UCSD-AML1 (cell line): ENCODE data around the gene LOXL1.

Experiments
- DNase-seq: peaks from one replicate; lab custom pipeline; 2025; ENCODE audit not compliant: unreplicated experiment; lab: John Stamatoyannopoulos, UW

LOXL1 gene

GRCh38 chr15:73921254-73921925, 4.9 kb upstream of the LOXL1 start:
- no peak for DNase-seq

GRCh38 chr15:73922186-73923151, 3.8 kb upstream of the LOXL1 start:
- DNase-seq, result peak; percentile 70

DNA sequence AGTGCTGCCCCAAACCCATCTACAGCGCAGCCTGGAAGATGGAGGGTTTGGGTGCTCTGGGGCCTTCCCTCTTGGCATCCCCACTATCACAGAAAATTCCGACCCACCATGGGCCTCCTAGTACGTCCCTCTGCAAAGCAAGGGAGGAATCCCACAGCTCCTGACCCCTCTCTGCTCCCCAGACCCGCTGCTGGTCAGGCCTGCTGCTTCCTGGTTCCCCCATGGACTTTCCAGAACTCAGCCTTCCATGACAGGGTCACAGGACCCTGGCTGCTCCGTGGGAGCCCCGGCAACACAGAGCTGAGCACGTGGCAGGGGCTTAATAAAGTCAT, 3.1 kb upstream of the LOXL1 start:
- no peak for DNase-seq

DNA sequence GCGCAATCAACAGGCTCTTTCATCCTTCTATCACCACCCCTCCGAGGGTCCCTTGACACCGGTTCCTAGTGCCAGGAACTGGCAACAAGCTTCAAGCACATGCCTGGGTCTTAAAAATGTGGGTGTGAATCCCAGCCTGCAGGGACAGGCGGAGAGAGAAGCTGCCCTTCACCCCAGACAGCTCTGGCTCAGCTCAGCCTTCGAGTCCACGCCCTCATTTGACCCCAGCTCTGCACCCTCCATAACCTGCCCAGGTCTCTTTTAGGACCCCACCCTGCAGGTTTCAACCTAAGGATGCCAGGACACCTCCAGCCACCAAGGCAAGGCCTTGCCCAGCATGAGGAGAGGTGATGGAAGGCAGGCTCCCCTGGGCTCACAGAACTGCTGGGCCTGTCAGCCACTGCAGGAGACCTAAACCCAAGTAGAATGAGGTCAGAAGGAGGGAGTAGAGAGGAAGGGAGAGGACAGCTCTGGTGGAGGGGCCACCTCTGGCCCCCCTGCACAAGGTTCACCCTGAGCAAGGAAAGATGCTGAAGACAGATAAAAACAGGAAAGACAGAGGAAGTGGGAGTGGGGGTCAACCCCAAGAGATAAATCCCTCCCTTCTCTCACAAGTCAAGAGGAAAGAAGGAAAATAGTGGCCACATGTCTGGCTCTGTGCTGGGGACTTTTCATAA, 2.6 kb upstream of the LOXL1 start:
- peak; percentile 54 for DNase-seq

DNA sequence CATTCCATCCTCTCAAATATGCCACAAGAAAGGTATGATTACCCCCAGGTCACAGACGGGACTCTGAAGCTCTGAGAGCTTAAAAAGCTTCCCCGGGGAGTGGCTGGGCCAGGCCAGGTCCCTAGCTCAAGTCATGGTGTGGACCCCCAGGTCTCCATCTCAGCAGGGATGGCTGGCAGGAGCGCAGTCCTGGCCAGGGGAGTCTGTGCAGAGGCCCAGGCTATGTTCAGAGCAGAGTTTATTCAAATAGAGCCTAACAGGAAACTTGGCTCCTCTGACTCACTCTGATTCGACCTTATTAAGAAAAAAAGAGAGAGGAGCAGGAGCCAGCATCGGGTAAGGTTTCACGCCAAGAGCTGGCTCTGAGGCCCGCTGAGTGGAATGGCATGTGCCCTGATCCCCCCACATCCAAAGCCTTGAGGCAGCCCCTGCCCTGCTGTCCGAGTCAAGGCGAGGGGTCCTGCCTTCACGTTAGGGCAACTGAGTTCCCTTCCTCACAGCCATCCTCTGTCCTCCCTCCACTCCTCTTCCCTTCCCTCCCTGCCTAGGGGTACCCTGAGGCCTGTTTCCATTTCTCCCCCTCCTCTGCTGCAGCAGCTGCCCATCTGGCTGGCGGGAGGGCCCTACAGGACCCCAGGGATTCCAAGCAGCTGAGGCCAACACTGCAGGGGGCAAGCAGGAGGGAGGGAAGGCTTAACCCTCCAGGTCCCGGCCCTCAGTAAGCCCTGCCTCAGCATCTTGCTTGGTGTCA, 1.9 kb upstream of the LOXL1 start:
- DNase-seq, result peak; percentile 54

DNA sequence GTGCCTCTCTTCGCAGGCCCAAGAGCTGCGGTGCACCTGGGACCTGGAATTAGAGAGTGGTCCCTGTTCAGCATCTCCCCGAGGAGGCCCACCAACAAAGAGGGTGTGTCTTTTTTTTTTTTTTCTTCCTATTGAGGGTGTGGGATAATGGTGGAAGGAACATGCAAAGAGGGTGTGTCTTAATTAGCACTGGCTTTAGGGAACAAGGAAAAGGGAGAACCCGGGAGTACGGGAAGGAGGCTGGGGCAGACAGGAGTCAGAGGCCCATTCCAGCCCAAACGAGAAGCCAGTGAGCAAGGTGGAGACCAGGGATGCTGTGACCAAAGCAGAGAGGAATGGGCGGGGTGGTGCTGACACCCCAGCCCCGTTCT, 429 bp upstream of the LOXL1 start:
- no peak for DNase-seq

GRCh38 chr15:73927003-73927475, 777 bp downstream of the LOXL1 start:
- peak; percentile 43 for DNase-seq

- peak; percentile 88 for DNase-seq
Measured at GRCh38 chr15:73927476-73928240, 1.4 kb downstream of the LOXL1 start.

- no peak for DNase-seq
Measured at GRCh38 chr15:73928241-73928579, 1.9 kb downstream of the LOXL1 start.

- no peak for DNase-seq
Measured at GRCh38 chr15:73928971-73929627, 2.8 kb downstream of the LOXL1 start.

- DNase-seq, result no peak
Measured at GRCh38 chr15:73930371-73930770, 4.1 kb downstream of the LOXL1 start.

DNA sequence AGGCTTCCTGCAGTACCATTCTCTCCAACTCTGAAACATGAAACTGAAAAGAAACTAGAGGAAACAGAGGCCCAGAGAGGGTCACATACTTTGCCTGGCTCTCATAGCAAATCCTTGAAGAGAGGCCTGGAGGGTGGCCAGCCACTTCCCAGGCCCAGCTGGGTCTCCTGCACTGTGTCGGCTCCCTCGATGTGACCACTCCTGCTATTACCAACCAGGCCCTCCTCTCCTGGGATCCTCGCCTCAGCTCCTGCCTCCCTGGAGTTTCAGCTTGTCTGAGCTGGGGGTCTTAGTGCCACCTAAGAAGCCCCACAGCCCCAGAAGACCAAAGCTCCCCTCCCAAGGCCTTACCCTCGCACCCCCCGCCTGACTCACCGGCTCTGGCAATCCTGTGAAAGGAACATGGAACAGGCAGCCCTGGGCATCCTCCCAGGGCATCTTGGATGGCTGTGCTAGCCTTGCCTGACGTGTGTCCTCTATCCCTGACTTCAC, 4.6 kb downstream of the LOXL1 start:
- no peak for DNase-seq

DNA sequence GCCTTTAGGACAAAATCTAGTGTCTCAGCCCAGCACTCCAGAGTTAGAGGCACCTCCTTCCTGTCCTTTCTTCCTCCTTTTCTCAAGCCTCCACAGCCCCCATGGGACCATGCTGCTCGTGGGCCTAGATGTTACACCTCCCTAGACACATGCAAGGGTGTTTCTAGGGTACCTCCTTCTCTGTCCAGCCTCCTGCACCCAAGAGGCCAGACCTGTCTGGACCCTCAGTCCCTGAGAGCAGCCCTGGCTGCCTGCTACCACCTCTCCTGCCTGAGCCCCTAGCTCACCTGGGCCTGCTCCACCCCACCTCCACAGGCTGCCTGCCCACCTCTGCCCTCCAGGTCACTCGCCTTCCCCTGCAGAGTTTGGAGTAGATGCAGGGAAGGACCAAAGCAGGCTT, 5.2 kb downstream of the LOXL1 start:
- DNase-seq, result no peak

DNA sequence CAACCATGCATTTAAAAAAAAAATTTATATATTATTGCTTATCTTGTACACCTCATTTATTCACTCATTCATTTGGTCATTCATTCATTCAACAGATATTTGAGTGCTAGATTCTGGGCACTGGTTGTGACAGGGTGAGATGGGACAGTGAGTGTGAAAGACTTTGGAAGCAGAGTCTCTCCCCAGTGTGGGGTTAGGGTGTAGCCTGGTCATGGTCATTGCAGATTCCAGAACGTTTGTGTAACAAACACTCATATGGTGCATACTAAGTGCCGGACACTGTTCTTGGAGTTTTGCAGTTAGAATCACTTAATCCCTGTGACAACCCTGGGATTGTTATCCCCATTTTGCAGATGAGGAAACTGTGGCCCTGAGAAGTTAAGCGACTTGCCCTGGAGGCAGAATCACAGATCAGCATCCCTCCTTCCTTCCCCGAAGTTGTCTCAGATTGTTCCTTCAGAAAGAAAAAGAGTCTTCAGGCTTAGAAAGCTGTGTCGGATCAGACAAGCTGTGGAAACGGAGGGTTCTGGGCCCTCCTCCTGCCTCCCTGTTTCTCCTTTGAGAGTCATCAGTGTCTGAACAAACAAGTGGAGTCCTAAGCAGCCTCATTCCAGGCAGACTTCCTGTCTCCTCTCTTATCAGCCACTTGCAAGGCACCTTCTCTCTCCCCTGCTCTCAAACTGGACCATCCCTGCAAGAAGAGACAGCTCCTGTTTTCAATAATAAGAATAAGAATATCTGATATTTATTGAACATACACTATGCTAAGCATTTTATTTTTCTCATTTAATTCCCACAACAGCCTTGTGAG, 6.3 kb downstream of the LOXL1 start:
- DNase-seq, result no peak

GRCh38 chr15:73934281-73934680, 8.0 kb downstream of the LOXL1 start:
- no peak for DNase-seq

DNA sequence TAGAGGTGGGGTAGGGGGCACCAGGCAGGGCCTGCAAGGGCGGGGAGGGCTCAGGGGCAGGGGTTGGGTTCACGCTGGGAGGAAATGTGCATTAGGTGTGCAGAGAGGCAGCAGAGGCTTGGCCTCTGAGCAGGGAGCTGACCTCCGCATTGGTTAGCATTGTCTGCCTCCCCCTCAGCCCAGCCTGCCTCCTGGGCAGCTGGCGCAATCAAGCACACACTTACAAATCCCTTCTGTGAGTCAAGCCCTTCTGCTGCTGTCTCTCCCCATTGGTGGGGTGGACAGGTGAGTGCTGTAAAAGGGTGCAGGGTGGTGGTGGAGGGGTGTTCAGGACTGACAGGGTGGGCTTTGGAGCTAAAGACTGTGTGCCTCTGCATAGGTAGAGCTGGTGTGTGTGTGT, 9.3 kb downstream of the LOXL1 start:
- no peak for DNase-seq

DNA sequence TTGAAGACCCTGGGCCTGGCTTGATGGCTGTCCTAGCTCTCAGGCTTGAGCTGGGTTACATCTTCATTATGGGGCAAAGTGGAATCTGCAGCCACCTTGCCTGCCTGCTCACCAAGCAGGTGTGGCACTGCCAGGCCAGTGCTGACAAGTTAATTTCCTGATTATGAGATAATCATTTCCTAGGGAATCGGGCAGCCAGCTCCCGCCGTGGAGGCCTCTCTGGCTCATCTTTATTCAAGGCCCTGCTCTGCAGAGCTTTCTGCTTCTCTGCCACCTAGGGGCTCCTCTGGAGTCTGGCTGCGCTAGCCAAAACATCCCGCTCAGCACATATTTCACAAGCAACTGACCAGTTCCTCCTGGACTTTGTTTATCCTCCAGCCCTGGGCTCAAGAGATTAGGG, 9.9 kb downstream of the LOXL1 start:
- DNase-seq, result no peak

DNA sequence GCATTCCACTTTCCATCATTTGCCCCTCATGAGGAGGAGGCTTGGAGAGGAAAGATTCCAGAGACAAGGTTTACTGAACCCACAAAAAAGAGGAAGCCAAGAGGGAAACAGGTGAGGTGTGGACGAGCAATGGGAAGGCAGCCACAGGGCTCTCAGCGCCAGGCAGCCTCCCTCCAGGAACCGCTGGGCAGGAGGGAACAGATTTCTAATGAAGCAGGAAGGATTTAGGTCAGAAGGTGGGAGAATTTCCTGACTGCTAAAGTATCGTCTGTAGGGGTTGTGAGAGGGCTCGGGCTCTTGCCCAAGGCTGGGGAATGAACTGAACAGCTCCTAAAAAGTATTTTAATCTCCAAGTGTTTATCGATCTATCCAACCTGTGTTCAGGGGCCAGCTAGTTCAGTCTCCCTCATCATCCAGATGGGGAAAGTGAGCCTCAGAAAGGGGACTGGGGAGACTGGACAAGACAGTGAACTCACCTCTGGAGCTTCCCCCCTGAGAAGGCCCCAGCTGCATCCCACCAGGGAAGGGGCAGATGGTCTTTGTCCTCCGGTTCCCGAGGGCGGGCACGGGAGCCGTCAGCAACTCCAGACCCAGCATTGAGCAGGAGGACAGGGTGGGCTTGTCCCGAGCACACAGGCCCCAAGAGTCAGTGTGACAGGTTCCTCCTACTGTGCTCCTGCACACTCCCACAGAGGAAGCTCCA, 10.5 kb downstream of the LOXL1 start:
- DNase-seq, result no peak
